ENCODE measurements around the gene KCNH1. TPM values are rescaled to one million over a fixed set of nuclear protein-coding genes. Genes with fewer than 3 reads are reported as not detected.

KCNH1 gene
- total RNA-seq, 1 donor from 2014 or later, result not detected

DNA sequence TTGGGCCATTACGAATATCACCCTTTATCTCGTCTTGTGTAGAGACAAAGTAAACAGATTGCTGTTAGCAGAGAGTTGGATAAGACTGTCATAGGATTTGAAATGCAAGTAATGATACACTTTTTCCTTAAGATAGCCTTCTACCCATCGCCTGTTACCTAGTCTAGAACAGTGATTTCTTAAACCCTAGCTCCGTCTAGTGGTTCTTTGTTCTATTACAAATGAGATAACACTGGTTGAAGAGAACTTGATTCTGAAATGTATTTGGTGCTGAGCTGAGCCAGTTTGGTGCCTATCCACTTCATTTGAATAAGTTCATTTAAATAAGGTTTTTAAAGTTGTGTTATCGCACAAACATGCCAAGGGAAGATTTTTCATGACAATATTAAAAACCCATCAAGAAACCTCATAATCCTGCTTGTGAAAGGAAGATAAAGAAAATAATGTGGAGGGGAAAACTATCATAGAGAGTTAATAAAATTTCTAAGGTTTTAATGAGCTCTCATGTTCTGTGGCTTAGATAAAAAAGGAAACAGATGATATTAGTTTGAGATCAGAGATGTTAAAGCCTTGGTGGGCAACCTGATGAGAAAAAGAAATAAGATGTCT lies 1.5 kb upstream of the KCNH1 start:
- H3K27ac ChIP-seq (replicated peaks), result no peak overlapping the region
- intact Hi-C loops (cut with micrococcal nuclease), result no loop called here
- H3K4me1 ChIP-seq, result peaks cover 18% of the 10 kb centered on the region
- H3K27me3 ChIP-seq (ENCODE audit: low read depth), result peaks cover 92% of the 10 kb centered on the region
- H3K4me3 ChIP-seq, result no peak overlapping the region
- DNase-seq, result no peak
- H3K36me3 ChIP-seq, result no peaks in the 10 kb centered on the region
- TF ChIP-seq, protein P1, sequence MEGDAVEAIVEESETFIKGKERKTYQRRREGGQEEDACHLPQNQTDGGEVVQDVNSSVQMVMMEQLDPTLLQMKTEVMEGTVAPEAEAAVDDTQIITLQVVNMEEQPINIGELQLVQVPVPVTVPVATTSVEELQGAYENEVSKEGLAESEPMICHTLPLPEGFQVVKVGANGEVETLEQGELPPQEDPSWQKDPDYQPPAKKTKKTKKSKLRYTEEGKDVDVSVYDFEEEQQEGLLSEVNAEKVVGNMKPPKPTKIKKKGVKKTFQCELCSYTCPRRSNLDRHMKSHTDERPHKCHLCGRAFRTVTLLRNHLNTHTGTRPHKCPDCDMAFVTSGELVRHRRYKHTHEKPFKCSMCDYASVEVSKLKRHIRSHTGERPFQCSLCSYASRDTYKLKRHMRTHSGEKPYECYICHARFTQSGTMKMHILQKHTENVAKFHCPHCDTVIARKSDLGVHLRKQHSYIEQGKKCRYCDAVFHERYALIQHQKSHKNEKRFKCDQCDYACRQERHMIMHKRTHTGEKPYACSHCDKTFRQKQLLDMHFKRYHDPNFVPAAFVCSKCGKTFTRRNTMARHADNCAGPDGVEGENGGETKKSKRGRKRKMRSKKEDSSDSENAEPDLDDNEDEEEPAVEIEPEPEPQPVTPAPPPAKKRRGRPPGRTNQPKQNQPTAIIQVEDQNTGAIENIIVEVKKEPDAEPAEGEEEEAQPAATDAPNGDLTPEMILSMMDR (IDR thresholded peaks at IDR 0.05; ENCODE audit: borderline replicate concordance), result peak; percentile 69
- H3K9me3 ChIP-seq (replicated peaks), result no peaks in the 10 kb centered on the region

DNA sequence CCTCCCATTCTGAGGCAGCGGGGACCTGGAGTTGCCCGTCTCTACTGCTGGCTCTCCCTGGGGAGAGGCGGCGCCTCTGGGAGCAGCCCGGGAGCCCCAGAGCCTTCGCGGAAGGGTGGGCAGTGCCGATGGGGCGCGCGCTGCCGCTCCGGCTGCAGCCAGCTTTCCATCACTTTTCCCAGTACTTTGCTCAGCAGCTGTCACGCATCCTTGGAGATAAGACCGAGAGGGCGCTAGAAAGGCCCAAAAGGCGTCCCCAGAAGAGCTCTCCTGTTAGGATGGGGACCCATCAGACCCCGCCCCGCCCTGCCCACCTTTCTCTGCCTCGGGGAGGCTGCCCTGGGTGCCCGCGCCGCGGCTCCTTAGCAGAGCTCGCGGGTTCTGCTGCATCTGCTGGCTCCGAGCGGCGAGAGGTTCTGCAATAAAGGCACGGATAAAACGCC lies 534 bp downstream of the KCNH1 start:
- TF ChIP-seq, protein P1 (IDR thresholded peaks at IDR 0.05; ENCODE audit: borderline replicate concordance), result no peak
- Histone ChIP-seq H3K27me3 (ENCODE audit: low read depth) (peaks cover 89% of the 10 kb centered on the region), H3K4me1 (peaks cover 18% of the 10 kb centered on the region), H3K9me3 (replicated peaks) (no peaks in the 10 kb centered on the region), H3K36me3 (no peaks in the 10 kb centered on the region), H3K27ac (replicated peaks) (no peak overlapping the region), H3K4me3 (peak overlapping the region; percentile 64)
- no peak for DNase-seq
- intact Hi-C loops (cut with micrococcal nuclease), result no loop called here

DNA sequence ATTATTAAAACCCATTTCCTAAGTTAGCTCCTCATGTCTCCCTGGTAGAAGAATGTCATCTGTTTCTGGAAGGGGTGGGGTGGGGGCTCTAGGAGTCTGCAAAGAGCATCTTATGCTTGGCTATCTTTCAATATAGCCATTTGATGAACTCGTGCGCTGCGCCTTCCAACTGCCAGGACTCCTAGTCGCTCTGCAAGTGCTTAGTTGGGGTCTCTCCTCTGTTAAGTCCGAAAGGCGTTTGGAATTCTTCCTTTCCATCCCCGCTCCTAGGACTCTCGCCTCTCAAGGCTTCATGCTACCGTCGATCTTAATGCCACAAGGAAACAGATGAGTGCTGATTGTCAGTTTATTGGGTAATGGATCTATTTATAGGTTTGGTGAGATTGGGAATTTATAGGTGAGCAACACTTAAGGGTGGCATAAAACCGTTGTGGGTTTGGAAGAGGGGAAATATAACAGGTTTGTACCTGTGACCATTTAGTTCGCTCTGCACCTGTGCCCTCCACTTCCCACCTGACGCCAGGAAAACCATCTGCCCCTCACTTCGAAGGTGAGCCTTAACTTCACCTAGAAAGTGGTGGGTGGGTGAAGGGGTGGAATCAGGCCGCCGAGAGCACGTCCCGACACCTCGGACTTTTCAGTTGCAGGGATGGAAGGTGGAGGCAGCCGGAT lies 1.1 kb downstream of the KCNH1 start:
- H3K27ac ChIP-seq (replicated peaks), result no peak overlapping the region
- intact Hi-C loops (cut with micrococcal nuclease), result no loop called here
- peak overlapping the region; percentile 64 for H3K4me3 ChIP-seq
- TF ChIP-seq, protein P1 (IDR thresholded peaks at IDR 0.05; ENCODE audit: borderline replicate concordance), result no peak
- H3K9me3 ChIP-seq (replicated peaks), result no peaks in the 10 kb centered on the region
- H3K4me1 ChIP-seq, result peaks cover 18% of the 10 kb centered on the region
- DNase-seq, result no peak
- H3K27me3 ChIP-seq (ENCODE audit: low read depth), result peaks cover 89% of the 10 kb centered on the region
- H3K36me3 ChIP-seq, result no peaks in the 10 kb centered on the region

DNA sequence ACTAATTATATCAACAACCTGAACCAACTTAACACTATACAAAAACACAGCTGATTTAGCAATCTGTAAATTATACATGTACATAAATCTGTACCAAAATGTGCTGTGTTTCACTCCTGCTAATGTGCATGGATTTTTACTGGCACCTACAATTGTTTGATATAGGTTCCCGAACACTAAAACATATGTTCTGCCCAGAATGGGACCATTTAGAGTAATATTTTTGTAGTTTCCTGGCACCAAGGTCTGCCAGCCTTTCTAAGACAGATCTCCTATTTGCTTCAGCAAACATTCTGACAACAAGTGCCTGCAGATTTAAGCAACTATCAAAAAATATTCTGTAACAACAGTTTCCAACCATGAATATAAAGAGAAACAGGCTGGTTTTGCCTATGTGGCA lies 4.2 kb downstream of the KCNH1 start:
- Histone ChIP-seq H3K27ac (replicated peaks) (no peak overlapping the region), H3K36me3 (no peaks in the 10 kb centered on the region), H3K27me3 (ENCODE audit: low read depth) (peaks cover 92% of the 10 kb centered on the region), H3K4me3 (no peak overlapping the region), H3K9me3 (replicated peaks) (no peaks in the 10 kb centered on the region), H3K4me1 (peaks cover 18% of the 10 kb centered on the region)
- no peak for DNase-seq
- TF ChIP-seq, protein P1 (IDR thresholded peaks at IDR 0.05; ENCODE audit: borderline replicate concordance), result no peak
- intact Hi-C loops (cut with micrococcal nuclease), result no loop called here

DNA sequence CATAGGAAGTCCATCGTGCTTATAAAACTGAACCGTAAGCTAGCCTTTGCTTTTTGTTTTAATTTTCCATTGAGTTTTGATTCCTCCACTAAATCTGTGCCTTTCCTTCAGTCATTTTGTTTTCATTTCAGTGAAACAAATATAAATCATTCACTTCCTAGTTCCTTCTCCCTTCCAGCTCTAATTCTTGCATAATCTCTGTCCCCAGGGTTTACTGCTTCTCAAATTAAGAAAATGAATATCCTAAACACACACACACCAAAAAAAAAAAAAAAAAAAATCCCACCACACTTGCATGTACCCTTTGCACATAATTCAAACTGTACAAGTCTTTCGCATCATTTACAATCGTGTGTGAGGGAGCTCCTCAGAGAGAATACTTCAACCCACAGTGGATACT lies 6.8 kb downstream of the KCNH1 start:
- no peak for DNase-seq
- TF ChIP-seq, protein P1 (IDR thresholded peaks at IDR 0.05; ENCODE audit: borderline replicate concordance), result no peak
- Histone ChIP-seq H3K4me3 (no peak overlapping the region), H3K36me3 (no peaks in the 10 kb centered on the region), H3K4me1 (no peaks in the 10 kb centered on the region), H3K27ac (replicated peaks) (no peak overlapping the region), H3K27me3 (ENCODE audit: low read depth) (peaks cover 89% of the 10 kb centered on the region), H3K9me3 (replicated peaks) (no peaks in the 10 kb centered on the region)
- intact Hi-C loops (cut with micrococcal nuclease), result no loop called here

All from left ventricle myocardium inferior (tissue), 1 donor.